ENCODE results near the gene NEDD9. TPM values are rescaled to one million over a fixed set of nuclear protein-coding genes. Genes with fewer than 3 reads are reported as not detected.

NEDD9 gene
- total and polyA plus RNA-seq, 2 of the 13 experiments (the other 11 are each of a cell fraction or from before 2014, with no cell fraction given), result 27.1 to 389 TPM

- TF ChIP-seq ZBTB2 (CRISPR knock-in tag; IDR thresholded peaks at IDR 0.05; ENCODE audit: low read depth) (no peak), ZNF790 (CRISPR knock-in tag; IDR thresholded peaks at IDR 0.05; ENCODE audit: borderline replicate concordance) (no peak), TFDP2 (CRISPR knock-in tag; IDR thresholded peaks at IDR 0.05) (peak; percentile 35; the same call in 1 of the 2 replicates), MTF2 (CRISPR knock-in tag; IDR thresholded peaks at IDR 0.05; ENCODE audit: borderline replicate concordance) (no peak), MBD4 (IDR thresholded peaks at IDR 0.05; ENCODE audit: borderline replicate concordance, low read length) (no peak), SRSF4 (IDR thresholded peaks at IDR 0.05; ENCODE audit: low read depth, low read length, poor library complexity, severe bottlenecking) (no peak), NFE2L2 (IDR thresholded peaks at IDR 0.05; ENCODE audit: low read length) (no peak), KAT7 (CRISPR knock-in tag; IDR thresholded peaks at IDR 0.05; ENCODE audit: borderline replicate concordance) (0 out of 2 replicates have a peak, but pooled peaks have one; percentile 56), PLRG1 (conservative IDR thresholded peaks at IDR 0.05) (no peak), E2F1 (CRISPR knock-in tag; IDR thresholded peaks at IDR 0.05) (no peak), ZKSCAN8 (CRISPR knock-in tag; IDR thresholded peaks at IDR 0.05; ENCODE audit: borderline replicate concordance) (0 out of 2 replicates have a peak, but pooled peaks have one; percentile 52), ZNF740 (CRISPR knock-in tag; IDR thresholded peaks at IDR 0.05) (no peak), ATRX (CRISPR knock-in tag; IDR thresholded peaks at IDR 0.05; ENCODE audit: borderline replicate concordance) (no peak), ZNF629 (CRISPR knock-in tag; conservative IDR thresholded peaks at IDR 0.05) (no peak), ZNF382 (CRISPR knock-in tag; IDR thresholded peaks at IDR 0.05; ENCODE audit: borderline replicate concordance) (no peak), HDAC2 (CRISPR knock-in tag; IDR thresholded peaks at IDR 0.05) (peak; percentile 88; the same call in 1 of the 2 replicates), ZSCAN22 (CRISPR knock-in tag; IDR thresholded peaks at IDR 0.05) (no peak), SALL1 (CRISPR knock-in tag; IDR thresholded peaks at IDR 0.05) (peak; percentile 72), ZNF607 (CRISPR knock-in tag; IDR thresholded peaks at IDR 0.05; ENCODE audit: borderline replicate concordance) (no peak), ZNF101 (CRISPR knock-in tag; IDR thresholded peaks at IDR 0.05; ENCODE audit: borderline replicate concordance, low read depth) (no peak), ARID3A (IDR thresholded peaks at IDR 0.05; ENCODE audit: low read depth, low read length) (peak; percentile 85), SAP130 (CRISPR knock-in tag; IDR thresholded peaks at IDR 0.05; ENCODE audit: low read depth) (peak; percentile 85), HNRNPL (IDR thresholded peaks at IDR 0.05; ENCODE audit: low read depth, low read length) (no peak), ZNF367 (CRISPR knock-in tag; IDR thresholded peaks at IDR 0.05; ENCODE audit: borderline replicate concordance) (no peak), ZNF335 (CRISPR knock-in tag; IDR thresholded peaks at IDR 0.05) (0 out of 2 replicates have a peak, but pooled peaks have one; percentile 47), CEBPG (CRISPR knock-in tag; IDR thresholded peaks at IDR 0.05) (peak; percentile 29; the same call in 1 of the 2 replicates), CCDC6 (CRISPR knock-in tag; IDR thresholded peaks at IDR 0.05) (no peak), ZNF224 (CRISPR knock-in tag; IDR thresholded peaks at IDR 0.05) (no peak)
Measured at GRCh38 chr6:11275598-11275997, 43.1 kb upstream of the NEDD9 start (continued).

Measured in HepG2 (cell line).